ENCODE measurements around the gene ANXA8. TPM values are rescaled to one million over a fixed set of nuclear protein-coding genes. Genes with fewer than 3 reads are reported as not detected.
"Not testable (repeated sequence)": the region's sequence is repeated elsewhere in the genome, so short reads cannot be mapped to it uniquely, and the experiment has no call there.

ANXA8 gene
- total and polyA plus RNA-seq, 2 experiments from 2014 or later: not detected

- Histone ChIP-seq H4K20me1 (replicated peaks; ENCODE audit: insufficient read depth) (no peaks in the 10 kb centered on the region), H3K27me3 (ENCODE audit: insufficient read depth) (no peaks in the 10 kb centered on the region), H3K4me3 (no peak overlapping the region), H3K4me2 (no peak overlapping the region), H3F3A (replicated peaks; ENCODE audit: low read depth) (no peaks in the 10 kb centered on the region), H3K27ac (ENCODE audit: low read depth) (no peak overlapping the region), H3K4me1 (ENCODE audit: insufficient read depth) (no peaks in the 10 kb centered on the region), H2AFZ (no peak overlapping the region), H3K9me2 (ENCODE audit: insufficient read depth) (no peaks in the 10 kb centered on the region), H3K79me2 (replicated peaks; ENCODE audit: insufficient read depth) (no peaks in the 10 kb centered on the region), H3K36me3 (ENCODE audit: insufficient read depth) (no peaks in the 10 kb centered on the region)
- H3K27me3 Mint-ChIP-seq (ENCODE audit: insufficient read depth, low read depth, poor library complexity): peaks cover 15% of the 10 kb centered on the region
- peaks cover 20% of the 10 kb centered on the region for H3K4me1 Mint-ChIP-seq
- DNase-seq (ENCODE audit: low spot score): no peak
- ATAC-seq: no peak
- no peaks in the 10 kb centered on the region; the same call in 2 of the 3 replicates for H3K9me3 Mint-ChIP-seq
- TF ChIP-seq EZH2 (IDR thresholded peaks at IDR 0.05; ENCODE audit: low read depth, unreplicated experiment) (no peak), JUNB (IDR thresholded peaks at IDR 0.05; ENCODE audit: unreplicated experiment) (no peak), CTCF (conservative IDR thresholded peaks at IDR 0.05; ENCODE audit: low read depth in 2 of 2) (no peak), POLR2AphosphoS5 (IDR thresholded peaks at IDR 0.05; ENCODE audit: low read depth) (no peak), NANOG (IDR thresholded peaks at IDR 0.05; ENCODE audit: borderline replicate concordance) (no peak), CREB1 (CRISPR knock-in tag; IDR thresholded peaks at IDR 0.05; ENCODE audit: low read depth) (no peak), ZNF331 (CRISPR knock-in tag; IDR thresholded peaks at IDR 0.05; ENCODE audit: low read depth) (no peak), EZH2phosphoT487 (IDR thresholded peaks at IDR 0.05; ENCODE audit: unreplicated experiment) (no peak), STAT1 (IDR thresholded peaks at IDR 0.05; ENCODE audit: unreplicated experiment) (no peak), ZNF462 (CRISPR knock-in tag; IDR thresholded peaks at IDR 0.05) (no peak)
- H3K27ac Mint-ChIP-seq: no peak overlapping the region; the same call in 1 of the 2 replicates
- H3K4me3 Mint-ChIP-seq: no peak overlapping the region
- no peaks in the 10 kb centered on the region for H3K36me3 Mint-ChIP-seq (ENCODE audit: low read depth)
Measured at GRCh38 chr10:47456079-47456785, 27.7 kb downstream of the ANXA8 start.

- H3K4me3 Mint-ChIP-seq; H3K9me3 Mint-ChIP-seq; H3K4me3 ChIP-seq; ATAC-seq; H3K4me2 ChIP-seq; H3K79me2 ChIP-seq (replicated peaks; ENCODE audit: insufficient read depth); H3K36me3 Mint-ChIP-seq (ENCODE audit: low read depth); H2AFZ ChIP-seq; H4K20me1 ChIP-seq (replicated peaks; ENCODE audit: insufficient read depth); DNase-seq (ENCODE audit: low spot score); H3F3A ChIP-seq (replicated peaks; ENCODE audit: low read depth); H3K27ac ChIP-seq (ENCODE audit: low read depth); H3K9me2 ChIP-seq (ENCODE audit: insufficient read depth); H3K4me1 ChIP-seq (ENCODE audit: insufficient read depth); H3K27me3 ChIP-seq (ENCODE audit: insufficient read depth); H3K36me3 ChIP-seq (ENCODE audit: insufficient read depth): not testable (repeated sequence)
- H3K4me1 Mint-ChIP-seq: peaks cover 18% of the 10 kb centered on the region
- peaks cover 15% of the 10 kb centered on the region for H3K27me3 Mint-ChIP-seq (ENCODE audit: insufficient read depth, low read depth, poor library complexity)
- peak overlapping the region; percentile 70; the same call in 1 of the 2 replicates for H3K27ac Mint-ChIP-seq
Measured at GRCh38 chr10:47455350-47456078, 28.4 kb downstream of the ANXA8 start.
